GM19099 (cell line): Measurements from ENCODE around the gene DLGAP4.

Experiments used
- POLR2A ChIP-seq: IDR thresholded peaks from 3 replicates; pipeline ENCODE4 v1.6.1; 2011; ENCODE audit warnings: low read depth; ENCODE audit not compliant: insufficient read length; ENCODE audit errors: extremely low read depth

Gene DLGAP4

DNA sequence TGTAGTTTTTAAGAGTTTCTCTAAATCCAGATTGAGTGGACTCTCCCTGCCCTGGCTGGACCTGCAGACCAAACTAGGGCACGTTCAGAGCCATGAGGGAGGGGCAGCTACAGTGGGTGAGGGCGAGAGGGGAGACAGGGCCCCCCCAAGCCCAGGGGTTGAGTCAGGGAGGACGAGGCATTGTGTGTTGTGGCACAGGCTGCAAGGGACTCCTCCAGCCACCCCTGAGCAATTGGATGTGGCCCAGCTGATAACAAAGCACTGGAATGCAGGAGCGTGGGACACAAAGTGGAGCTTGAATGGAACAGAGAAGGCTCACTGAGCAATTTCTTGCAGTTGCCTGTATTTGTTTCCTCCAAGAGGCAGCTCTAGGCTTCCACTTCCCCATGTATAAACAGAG lies 191.7 kb downstream of the DLGAP4 start:
- no peak for TF ChIP-seq POLR2A

GRCh38 chr20:36498386-36499179 lies 192.4 kb downstream of the DLGAP4 start:
- TF ChIP-seq POLR2A = no peak

GRCh38 chr20:36499211-36499610 lies 193.1 kb downstream of the DLGAP4 start:
- no peak for TF ChIP-seq POLR2A

DNA sequence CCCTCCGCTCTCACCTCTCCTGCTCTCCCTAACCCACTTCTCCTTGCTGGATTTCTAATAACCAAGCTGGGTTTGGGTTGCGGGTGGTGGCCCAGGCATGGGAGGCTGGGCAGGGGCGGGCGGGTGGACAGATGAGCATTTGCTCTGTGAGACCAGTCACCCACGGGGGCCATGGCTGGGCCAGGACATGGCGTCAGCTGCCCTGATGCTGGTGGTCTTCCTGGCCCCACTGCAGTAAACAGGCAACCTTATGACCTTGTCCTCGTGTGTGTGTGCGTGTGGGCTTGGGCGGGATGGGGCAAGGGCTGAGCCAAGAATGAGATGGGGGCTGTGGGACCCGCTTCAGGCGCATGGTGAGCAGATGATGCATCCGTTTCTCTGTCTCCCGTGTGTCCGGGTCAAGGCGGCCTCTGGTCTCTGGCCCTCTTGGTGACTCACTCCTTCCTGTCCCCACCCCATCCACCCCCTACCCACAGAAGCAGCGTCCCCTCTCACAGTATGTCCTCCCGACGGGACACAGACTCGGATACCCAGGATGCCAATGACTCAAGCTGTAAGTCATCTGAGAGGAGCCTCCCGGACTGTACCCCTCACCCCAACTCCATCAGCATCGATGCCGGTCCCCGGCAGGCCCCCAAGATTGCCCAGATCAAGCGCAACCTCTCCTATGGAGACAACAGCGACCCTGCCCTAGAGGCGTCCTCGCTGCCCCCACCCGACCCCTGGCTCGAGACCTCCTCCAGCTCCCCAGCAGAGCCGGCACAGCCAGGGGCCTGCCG lies 193.8 kb downstream of the DLGAP4 start:
- no peak for TF ChIP-seq POLR2A

GRCh38 chr20:36501367-36502006 lies 195.3 kb downstream of the DLGAP4 start:
- no peak for TF ChIP-seq POLR2A

DNA sequence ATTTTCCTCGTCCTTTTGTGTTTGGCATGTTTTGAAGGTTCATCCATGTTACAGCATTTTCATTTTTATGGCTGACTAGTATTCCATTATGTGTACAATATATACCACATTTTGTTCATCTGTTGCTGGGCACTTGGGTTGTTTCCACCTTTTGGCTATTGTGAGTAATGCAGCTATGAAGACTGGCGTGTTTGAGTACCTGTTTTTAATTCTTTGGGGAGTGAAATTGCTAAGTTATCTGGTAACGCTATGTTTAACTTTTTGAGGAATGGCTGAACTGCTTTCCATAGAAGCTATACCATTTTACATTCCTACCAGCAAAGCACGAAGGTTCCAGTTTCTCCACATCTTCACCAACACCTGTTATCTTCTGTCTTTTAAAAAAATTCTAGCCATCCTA lies 198.2 kb downstream of the DLGAP4 start:
- TF ChIP-seq POLR2A = no peak

- no peak for TF ChIP-seq POLR2A
These were observed 200.1 kb downstream of the DLGAP4 start for GRCh38 chr20:36506253-36506652.

GRCh38 chr20:36507746-36508145 lies 201.6 kb downstream of the DLGAP4 start:
- TF ChIP-seq POLR2A = no peak

DNA sequence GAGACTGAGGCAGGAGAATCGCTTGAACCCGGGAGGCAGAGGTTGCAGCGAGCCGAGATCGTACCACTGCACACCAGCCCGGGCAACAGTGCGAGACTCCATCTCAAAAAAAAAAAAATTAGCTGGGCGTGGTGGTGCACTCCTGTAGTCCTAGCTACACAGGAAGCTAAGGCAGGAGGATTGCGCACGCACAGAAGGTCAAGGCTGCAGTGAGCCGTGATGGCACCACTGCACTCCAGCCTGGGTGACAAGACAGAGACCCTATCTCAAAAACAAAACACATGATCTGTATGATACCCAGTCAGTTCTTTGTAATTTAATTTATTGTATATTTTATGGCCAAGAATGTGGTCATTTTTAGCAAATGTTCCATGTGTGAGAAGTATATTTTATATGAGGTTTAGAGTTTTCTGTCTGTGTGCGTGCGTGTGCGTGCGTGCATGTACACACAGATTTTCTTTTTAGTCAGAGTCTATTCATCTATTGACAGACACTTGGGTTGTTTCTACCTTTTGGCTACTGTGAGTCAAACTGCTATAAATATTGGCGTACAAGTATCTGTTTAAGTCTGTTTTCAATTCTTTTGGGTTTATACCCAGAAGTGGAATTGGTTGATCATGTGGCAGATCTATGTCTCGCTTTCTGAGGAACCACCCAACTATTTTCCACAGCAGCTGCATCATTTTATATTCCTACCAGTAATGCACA lies 213.0 kb downstream of the DLGAP4 start:
- TF ChIP-seq POLR2A = no peak

DNA sequence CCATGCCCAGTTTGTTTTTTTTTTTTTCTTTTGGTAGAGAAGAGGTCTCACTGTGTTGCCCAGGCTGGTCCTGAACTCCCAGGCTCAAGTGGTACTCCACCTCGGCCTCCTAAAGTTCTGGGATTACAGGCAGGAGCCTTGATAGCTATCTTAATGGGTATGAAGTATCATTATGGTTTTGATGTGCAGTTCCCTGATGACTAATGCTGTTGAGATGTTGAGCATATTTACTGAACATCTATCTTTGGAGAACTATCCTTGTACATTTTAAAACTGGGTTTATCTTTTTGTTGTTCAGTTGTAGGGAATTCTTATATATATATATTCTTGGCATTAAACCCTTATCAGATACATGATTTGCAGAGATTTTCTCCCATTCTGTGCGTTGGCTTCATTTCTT lies 213.8 kb downstream of the DLGAP4 start:
- TF ChIP-seq POLR2A = no peak

- TF ChIP-seq POLR2A = no peak
These were observed 215.4 kb downstream of the DLGAP4 start for GRCh38 chr20:36521526-36521925.

DNA sequence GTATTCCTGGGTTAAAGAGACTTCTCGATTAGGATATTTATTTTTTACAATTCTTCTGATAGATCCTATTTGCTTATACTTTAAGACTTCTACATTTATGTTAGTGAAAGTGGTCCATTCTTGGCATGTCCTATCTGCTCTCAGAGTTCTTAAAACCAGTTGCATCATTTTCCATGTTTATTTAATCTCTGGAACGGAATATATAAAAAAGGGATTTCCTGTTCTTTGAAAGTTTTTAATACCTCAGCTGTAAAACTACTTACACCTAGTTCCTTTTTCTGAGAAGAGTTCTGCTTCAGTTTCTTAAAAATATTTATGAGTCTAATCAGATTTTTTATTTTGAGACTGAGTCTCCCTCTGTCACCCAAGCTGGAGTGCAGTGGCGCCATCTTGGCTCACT lies 217.2 kb downstream of the DLGAP4 start:
- TF ChIP-seq POLR2A = no peak

DNA sequence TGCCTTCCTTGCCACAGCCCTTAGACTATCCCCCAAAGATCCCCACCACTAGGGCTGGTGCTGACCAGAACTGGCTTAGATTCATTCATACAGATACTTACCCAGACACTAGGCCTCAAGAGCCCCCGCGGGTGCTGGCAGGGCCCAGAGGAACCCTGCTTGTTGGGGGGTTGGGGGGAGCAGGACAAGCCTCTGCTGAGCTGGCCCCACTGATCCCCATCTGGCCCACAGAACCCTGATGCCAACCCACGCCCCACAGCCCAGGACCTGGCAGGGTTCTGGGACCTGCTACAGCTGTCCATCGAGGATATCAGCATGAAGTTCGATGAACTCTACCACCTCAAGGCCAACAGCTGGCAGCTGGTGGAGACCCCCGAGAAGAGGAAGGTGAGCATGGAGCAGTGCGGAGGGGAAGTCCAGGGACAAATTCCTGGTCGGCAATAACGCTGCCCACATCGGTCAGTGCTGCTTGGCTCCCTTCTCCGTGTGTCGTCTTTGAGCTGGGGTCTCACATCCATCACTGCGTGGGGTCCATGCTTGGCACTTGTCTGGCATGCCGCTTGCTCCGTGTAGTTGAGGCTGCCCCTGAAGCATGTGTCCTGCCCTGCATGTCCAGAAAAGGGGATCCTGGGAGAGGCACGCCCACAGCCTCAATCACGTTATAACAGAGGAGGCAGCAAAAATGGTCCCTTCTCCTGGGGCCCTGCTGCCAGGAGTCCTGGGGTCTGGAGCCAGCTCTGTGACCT lies 219.7 kb downstream of the DLGAP4 start:
- no peak for TF ChIP-seq POLR2A

- no peak for TF ChIP-seq POLR2A
These were observed 220.4 kb downstream of the DLGAP4 start for GRCh38 chr20:36526521-36527011.
